HepG2 (cell line): ENCODE results near the gene SNRPB2. TPM values are rescaled to one million over a fixed set of nuclear protein-coding genes. Genes with fewer than 3 reads are reported as not detected.

Experiments
- ATAC-seq: fragments of 200-7000 bp; cut with Tn5 transposase; 3 replicates; pipeline ENCODE4 v1.9.1; 2020; ENCODE audit warnings: mild to moderate bottlenecking, moderate library complexity
- BruUV-seq: library from RNA; stranded (reverse); fragments of 400-500 nt; replicated peaks from 2 replicates; lab custom pipeline; 2021; lab: Mats Ljungman, UMichigan
- CTCF ChIA-PET: fragments of 300-600 bp; formaldehyde crosslinking; extraction: SDS; loops from one replicate; lab custom pipeline; 2021; ENCODE audit warnings: low total read pairs, inconsistent platforms, low intra/inter-chr PET ratio; lab: Yijun Ruan, JAX
- POLR2A ChIA-PET: fragments of 350-600 bp; sonication (Branson Sonifier 250); formaldehyde crosslinking; loops from one replicate; lab custom pipeline; 2020; ENCODE audit warnings: antibody characterized with exemption, inconsistent platforms; lab: Yijun Ruan, JAX
- DNase-seq: peaks from one replicate; pipeline ENCODE4 v3.0.0-alpha.2; 2015; ENCODE audit warnings: low spot score
- FAIRE-seq: peaks from 3 replicates; lab custom pipeline; 2011; peaks lifted over from hg19 to GRCh38; lab: Jason Lieb, UNC
- H2AFZ ChIP-seq: one replicate; pipeline ENCODE4 v1.6.1; 2011; ENCODE audit warnings: low read length, inconsistent platforms
- H3K27ac ChIP-seq: fragments of 300-600 bp; 3 replicates; pipeline ENCODE4 v1.8.0; 2011; ENCODE audit warnings: mixed run types, mild to moderate bottlenecking, mixed read lengths, low read length, inconsistent platforms; ENCODE audit not compliant: insufficient read depth; ENCODE audit errors: extremely low read length
- H3K27me3 ChIP-seq, 2 experiments: fragments of 200-600 bp in 1 of 2; 2 replicates in 1 of 2; 3 replicates in 1 of 2; pipeline versions ENCODE4 v1.6.0 to v1.8.0; 2011; ENCODE audit warnings: low read length in 2 of 2, mild to moderate bottlenecking in 2 of 2, moderate library complexity in 2 of 2, inconsistent platforms in 1 of 2; ENCODE audit not compliant: insufficient read depth in 2 of 2, control insufficient read depth in 1 of 2
- H3K36me3 ChIP-seq, 2 experiments: fragments of 200-600 bp in 1 of 2; replicated peaks in 1 of 2; 2 replicates in 1 of 2; 3 replicates in 1 of 2; pipeline versions ENCODE4 v1.5.1 to v1.8.0; 2011; ENCODE audit warnings: low read length in 2 of 2, inconsistent platforms in 1 of 2; ENCODE audit not compliant: insufficient read depth in 2 of 2, control insufficient read depth in 1 of 2
- H3K4me1 ChIP-seq: 2 replicates; pipeline ENCODE4 v1.5.1; 2012; ENCODE audit warnings: low read length, inconsistent platforms; ENCODE audit not compliant: insufficient read depth
- H3K4me2 ChIP-seq: 2 replicates; pipeline ENCODE4 v1.6.0; 2011; ENCODE audit warnings: low read depth, low read length, inconsistent platforms
- H3K4me3 ChIP-seq, 3 experiments: fragments of 200-600 bp in 1 of 3; sonication (generic), shearing (Covaris generic) in 1 of 3; replicated peaks in 1 of 3; 2 replicates each; pipeline ENCODE4 v1.5.1; 2011 to 2016; ENCODE audit warnings: low read length in 3 of 3, inconsistent platforms in 2 of 3, low read depth in 2 of 3, mild to moderate bottlenecking in 2 of 3, control low read depth in 1 of 3, mixed read lengths in 1 of 3; ENCODE audit not compliant: insufficient read depth in 1 of 3
- H3K79me2 ChIP-seq: one replicate; pipeline ENCODE4 v1.6.1; 2011; ENCODE audit warnings: low read length, inconsistent platforms; ENCODE audit not compliant: insufficient read depth
- H3K9ac ChIP-seq: 2 replicates; pipeline ENCODE4 v1.6.0; 2011; ENCODE audit warnings: mild to moderate bottlenecking, low read depth, low read length, inconsistent platforms; ENCODE audit not compliant: insufficient read depth
- H3K9me3 ChIP-seq: 2 replicates; pipeline ENCODE4 v1.5.1; 2012; ENCODE audit warnings: mild to moderate bottlenecking, low read length
- H4K20me1 ChIP-seq: 2 replicates; pipeline ENCODE4 v1.6.0; 2011; ENCODE audit warnings: inconsistent platforms, mild to moderate bottlenecking, low read length, moderate library complexity; ENCODE audit not compliant: insufficient read depth
- BCL6 ChIP-seq: IDR thresholded peaks from 2 replicates; pipeline ENCODE4 v1.6.1; 2016; ENCODE audit warnings: missing genetic modification reagents, missing compliant biosample characterization
- CEBPG ChIP-seq: IDR thresholded peaks from 2 replicates; pipeline ENCODE4 v1.6.1; 2016
- FOXC1 ChIP-seq: sonication (generic); formaldehyde crosslinking; IDR thresholded peaks from 2 replicates; pipeline ENCODE4 v1.8.0; 2022; ENCODE audit warnings: mild to moderate bottlenecking, missing genetic modification reagents, borderline replicate concordance
- FOXK2 ChIP-seq: fragments of 450-650 bp; IDR thresholded peaks from 2 replicates; pipeline ENCODE4 v1.6.1; 2016
- HHEX ChIP-seq: IDR thresholded peaks from 2 replicates; pipeline ENCODE4 v1.6.1; 2016; ENCODE audit warnings: control low read depth
- MED8 ChIP-seq: sonication (generic); formaldehyde crosslinking; IDR thresholded peaks from 2 replicates; pipeline ENCODE4 v1.8.1; 2023; ENCODE audit warnings: mild to moderate bottlenecking, missing genetic modification reagents; ENCODE audit not compliant: insufficient replicate concordance
- NONO ChIP-seq, 2 experiments: fragments of 450-650 bp in 1 of 2; sonication (generic) in 1 of 2; formaldehyde crosslinking in 1 of 2; IDR thresholded peaks in 1 of 2; conservative IDR thresholded peaks in 1 of 2; 2 replicates each; pipeline versions ENCODE4 v1.6.1 to v1.8.0; 2017 to 2022; ENCODE audit warnings: mild to moderate bottlenecking in 1 of 2, missing genetic modification reagents in 1 of 2, moderate library complexity in 1 of 2
- PCBP2 ChIP-seq: fragments of 200-400 bp; formaldehyde crosslinking; optimal IDR thresholded peaks from 2 replicates; pipeline ENCODE3; 2018; ENCODE audit warnings: low read length, low read depth; ENCODE audit not compliant: poor library complexity, severe bottlenecking
- SALL2 ChIP-seq: sonication (generic); formaldehyde crosslinking; IDR thresholded peaks from 2 replicates; pipeline ENCODE4 v1.8.1; 2023; ENCODE audit warnings: mild to moderate bottlenecking, missing genetic modification reagents, inconsistent platforms
- SP4 ChIP-seq: sonication (generic); formaldehyde crosslinking; IDR thresholded peaks from 2 replicates; pipeline ENCODE4 v1.8.1; 2023; ENCODE audit warnings: mild to moderate bottlenecking, missing genetic modification reagents
- SRF ChIP-seq: IDR thresholded peaks from 2 replicates; pipeline ENCODE4 v1.6.1; 2011; ENCODE audit warnings: mild to moderate bottlenecking, low read depth, low read length, moderate library complexity
- TCF12 ChIP-seq, 2 experiments: fragments of 450-650 bp in 1 of 2; sonication (generic) in 1 of 2; formaldehyde crosslinking in 1 of 2; IDR thresholded peaks; 2 replicates each; pipeline versions ENCODE4 v1.6.1 to v1.8.0; 2017 to 2022; ENCODE audit warnings: antibody characterized with exemption in 1 of 2, mild to moderate bottlenecking in 1 of 2, missing genetic modification reagents in 1 of 2, moderate library complexity in 1 of 2
- ZFYVE20 ChIP-seq: sonication (generic); formaldehyde crosslinking; IDR thresholded peaks from 2 replicates; pipeline ENCODE4 v1.8.0; 2023; ENCODE audit warnings: low read depth, mild to moderate bottlenecking, moderate library complexity, missing genetic modification reagents, borderline replicate concordance
- ZNF12 ChIP-seq: sonication (generic); formaldehyde crosslinking; IDR thresholded peaks from 2 replicates; pipeline ENCODE4 v1.5.0; 2020; ENCODE audit warnings: missing genetic modification reagents
- ZNF230 ChIP-seq: sonication (generic); formaldehyde crosslinking; IDR thresholded peaks from 2 replicates; pipeline ENCODE4 v1.4.0; 2020; ENCODE audit warnings: mild to moderate bottlenecking, missing genetic modification reagents
- ZSCAN9 ChIP-seq: IDR thresholded peaks from 2 replicates; pipeline ENCODE4 v1.6.1; 2016; ENCODE audit warnings: borderline replicate concordance
- WGBS: methylation state at CpG from one replicate; pipeline ENCODE4 v1.1.6; 2017; ENCODE audit warnings: low lambda C conversion rate; 5-methylcytosine and 5-hydroxymethylcytosine counted together
- in situ Hi-C: cut with HindIII; loops from 2 replicates; pipeline ENCODE4 v1.10.0; 2017; ENCODE audit warnings: low pct_unique_long_range_greater_than_20kb; ENCODE audit not compliant: extremely low pct_ligation_motif_present
- intact Hi-C: fragments of 100-400 bp; cut with micrococcal nuclease; formaldehyde crosslinking; loops from one replicate; pipeline ENCODE4 v1.10.0; 2022; ENCODE audit not compliant: unreplicated experiment
- polyA plus RNA-seq, 8 experiments: library from polyadenylated mRNA; depleted of rRNA in 3 of 8; stranded (reverse) in 7 of 8; unstranded in 1 of 8; fragments of >200 nt; fragmentation: Illumina TruSeq in 4 of 8; extraction: Trizol in 4 of 8; gene quantifications; 2 replicates each; pipeline versions ENCODE4 v1.2.1 to v1.2.3, GENCODE V29; 2011 to 2016; ENCODE audit warnings: low read depth in 4 of 8, missing spikeins in 1 of 8, mixed read lengths in 1 of 8; ENCODE audit not compliant: insufficient read depth in 1 of 8
- total RNA-seq, 5 experiments: library from RNA; depleted of rRNA; stranded (reverse); fragments of >200 nt; fragmentation: Illumina TruSeq; extraction: Trizol; gene quantifications; 2 replicates each; pipeline ENCODE4 v1.2.3, GENCODE V29; 2016; ENCODE audit warnings: low read depth in 1 of 5
- TF ChIP-seq, protein P1 (sequence below): sonication (generic); formaldehyde crosslinking; IDR thresholded peaks from 2 replicates; pipeline ENCODE4 v1.8.1; 2022; ENCODE audit warnings: mild to moderate bottlenecking, missing genetic modification reagents
- TF ChIP-seq, protein P2 (sequence below): sonication (generic); formaldehyde crosslinking; IDR thresholded peaks from 2 replicates; pipeline ENCODE4 v1.8.1; 2022; ENCODE audit warnings: low read depth, mild to moderate bottlenecking, missing genetic modification reagents
- TF ChIP-seq, protein P3 (sequence below): sonication (generic); formaldehyde crosslinking; IDR thresholded peaks from 2 replicates; pipeline ENCODE4 v1.5.0; 2020; ENCODE audit warnings: mild to moderate bottlenecking, missing genetic modification reagents, borderline replicate concordance

SNRPB2 gene
- total and polyA plus RNA-seq, 2 of the 13 experiments (the other 11 are each of a cell fraction or from before 2014, with no cell fraction given) = 107 to 204 TPM

- ATAC-seq = no peak
- WGBS = 5% methylated on average over 1 of the region's 1 CpG
- CTCF ChIA-PET = no interaction called here
- H3K9ac ChIP-seq = no peak overlapping the region
- TF ChIP-seq SP4 (CRISPR knock-in tag) (no peak), BCL6 (CRISPR knock-in tag) (no peak), TCF12 (IDR thresholded peaks at IDR 0.05) (no peak), TCF12 (CRISPR knock-in tag; IDR thresholded peaks at IDR 0.05) (no peak), PCBP2 (no peak), ZFYVE20 (CRISPR knock-in tag) (no peak), HHEX (CRISPR knock-in tag) (no peak), ZSCAN9 (no peak), FOXC1 (no peak), ZNF230 (CRISPR knock-in tag) (no peak), CEBPG (no peak), SRF (no peak), FOXK2 (no peak), SALL2 (no peak), NONO (IDR thresholded peaks at IDR 0.05) (no peak), NONO (CRISPR knock-in tag; conservative IDR thresholded peaks at IDR 0.05) (no peak), ZNF12 (CRISPR knock-in tag) (no peak), MED8 (CRISPR knock-in tag) (no peak)
- TF ChIP-seq, protein P1, sequence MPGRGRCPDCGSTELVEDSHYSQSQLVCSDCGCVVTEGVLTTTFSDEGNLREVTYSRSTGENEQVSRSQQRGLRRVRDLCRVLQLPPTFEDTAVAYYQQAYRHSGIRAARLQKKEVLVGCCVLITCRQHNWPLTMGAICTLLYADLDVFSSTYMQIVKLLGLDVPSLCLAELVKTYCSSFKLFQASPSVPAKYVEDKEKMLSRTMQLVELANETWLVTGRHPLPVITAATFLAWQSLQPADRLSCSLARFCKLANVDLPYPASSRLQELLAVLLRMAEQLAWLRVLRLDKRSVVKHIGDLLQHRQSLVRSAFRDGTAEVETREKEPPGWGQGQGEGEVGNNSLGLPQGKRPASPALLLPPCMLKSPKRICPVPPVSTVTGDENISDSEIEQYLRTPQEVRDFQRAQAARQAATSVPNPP (CRISPR knock-in tag) = no peak
- TF ChIP-seq, protein P2, sequence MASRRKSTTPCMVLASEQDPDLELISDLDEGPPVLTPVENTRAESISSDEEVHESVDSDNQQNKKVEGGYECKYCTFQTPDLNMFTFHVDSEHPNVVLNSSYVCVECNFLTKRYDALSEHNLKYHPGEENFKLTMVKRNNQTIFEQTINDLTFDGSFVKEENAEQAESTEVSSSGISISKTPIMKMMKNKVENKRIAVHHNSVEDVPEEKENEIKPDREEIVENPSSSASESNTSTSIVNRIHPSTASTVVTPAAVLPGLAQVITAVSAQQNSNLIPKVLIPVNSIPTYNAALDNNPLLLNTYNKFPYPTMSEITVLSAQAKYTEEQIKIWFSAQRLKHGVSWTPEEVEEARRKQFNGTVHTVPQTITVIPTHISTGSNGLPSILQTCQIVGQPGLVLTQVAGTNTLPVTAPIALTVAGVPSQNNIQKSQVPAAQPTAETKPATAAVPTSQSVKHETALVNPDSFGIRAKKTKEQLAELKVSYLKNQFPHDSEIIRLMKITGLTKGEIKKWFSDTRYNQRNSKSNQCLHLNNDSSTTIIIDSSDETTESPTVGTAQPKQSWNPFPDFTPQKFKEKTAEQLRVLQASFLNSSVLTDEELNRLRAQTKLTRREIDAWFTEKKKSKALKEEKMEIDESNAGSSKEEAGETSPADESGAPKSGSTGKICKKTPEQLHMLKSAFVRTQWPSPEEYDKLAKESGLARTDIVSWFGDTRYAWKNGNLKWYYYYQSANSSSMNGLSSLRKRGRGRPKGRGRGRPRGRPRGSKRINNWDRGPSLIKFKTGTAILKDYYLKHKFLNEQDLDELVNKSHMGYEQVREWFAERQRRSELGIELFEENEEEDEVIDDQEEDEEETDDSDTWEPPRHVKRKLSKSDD (CRISPR knock-in tag) = no peak
- TF ChIP-seq, protein P3, sequence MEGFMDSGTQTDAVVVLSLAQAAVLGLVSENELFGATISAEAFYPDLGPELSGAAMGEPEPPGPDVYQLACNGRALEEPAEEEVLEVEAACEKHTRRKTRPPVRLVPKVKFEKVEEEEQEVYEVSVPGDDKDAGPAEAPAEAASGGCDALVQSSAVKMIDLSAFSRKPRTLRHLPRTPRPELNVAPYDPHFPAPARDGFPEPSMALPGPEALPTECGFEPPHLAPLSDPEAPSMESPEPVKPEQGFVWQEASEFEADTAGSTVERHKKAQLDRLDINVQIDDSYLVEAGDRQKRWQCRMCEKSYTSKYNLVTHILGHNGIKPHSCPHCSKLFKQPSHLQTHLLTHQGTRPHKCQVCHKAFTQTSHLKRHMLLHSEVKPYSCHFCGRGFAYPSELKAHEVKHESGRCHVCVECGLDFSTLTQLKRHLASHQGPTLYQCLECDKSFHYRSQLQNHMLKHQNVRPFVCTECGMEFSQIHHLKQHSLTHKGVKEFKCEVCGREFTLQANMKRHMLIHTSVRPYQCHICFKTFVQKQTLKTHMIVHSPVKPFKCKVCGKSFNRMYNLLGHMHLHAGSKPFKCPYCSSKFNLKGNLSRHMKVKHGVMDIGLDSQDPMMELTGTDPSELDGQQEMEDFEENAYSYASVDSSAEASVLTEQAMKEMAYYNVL (CRISPR knock-in tag) = no peak
- no peak overlapping the region for H3K4me3 ChIP-seq
- POLR2A ChIA-PET = no interaction called here
- in situ Hi-C loops (no loop called here), intact Hi-C loops (no loop called here)
- no peaks in the 10 kb centered on the region for H4K20me1 ChIP-seq
- no peak for DNase-seq
- H3K27ac ChIP-seq = no peak overlapping the region
- H3K27me3 ChIP-seq = no peaks in the 10 kb centered on the region; a peak in 1 of 5 replicates
- H3K4me1 ChIP-seq = no peaks in the 10 kb centered on the region
- no peaks in the 10 kb centered on the region for H3K79me2 ChIP-seq
- no peak overlapping the region for H3K4me2 ChIP-seq
- no peaks in the 10 kb centered on the region for H3K36me3 ChIP-seq
- H2AFZ ChIP-seq = no peak overlapping the region
- no TSS peak for BruUV-seq
- no peaks in the 10 kb centered on the region for H3K9me3 ChIP-seq
- no peak for FAIRE-seq
Observed at GRCh38 chr20:16785226-16785625, 55.4 kb downstream of the SNRPB2 start.
